GM19043 (cell line): ENCODE results near the gene SLC13A5.
"Not testable (repeated sequence)": the region's sequence is repeated elsewhere in the genome, so short reads cannot be mapped to it uniquely, and the experiment has no call there.

Experiments
- ATAC-seq: cut with Tn5 transposase; IDR thresholded peaks from one replicate; pipeline ENCODE4 v1.9.1; 2021; ENCODE audit warnings: low read depth; ENCODE audit not compliant: unreplicated experiment

Gene SLC13A5

GRCh38 chr17:6713130-6713917 lies at the start of gene SLC13A5:
SLC13A5 (minus strand) TSS chr17:6713369; CDS start chr17:6713333, 36 bp downstream.
- no peak for ATAC-seq

GRCh38 chr17:6761779-6762178 lies 48.6 kb upstream of the SLC13A5 start:
- no peak for ATAC-seq

GRCh38 chr17:6757747-6758146 lies 44.6 kb upstream of the SLC13A5 start:
- no peak for ATAC-seq

GRCh38 chr17:6756425-6757031 lies 43.4 kb upstream of the SLC13A5 start:
- no peak for ATAC-seq

GRCh38 chr17:6755731-6756184 lies 42.6 kb upstream of the SLC13A5 start, which contains the start of gene XAF1:
XAF1 (plus strand) TSS chr17:6756046; CDS start chr17:6756079, 33 bp downstream.
- ATAC-seq: no peak

GRCh38 chr17:6755281-6755680 lies 42.1 kb upstream of the SLC13A5 start:
- ATAC-seq: no peak

GRCh38 chr17:6753546-6753945 lies 40.4 kb upstream of the SLC13A5 start:
- ATAC-seq: no peak

GRCh38 chr17:6753006-6753445 lies 39.9 kb upstream of the SLC13A5 start:
- no peak for ATAC-seq

GRCh38 chr17:6752068-6752909 lies 39.1 kb upstream of the SLC13A5 start:
- ATAC-seq: no peak

GRCh38 chr17:6749519-6749918 lies 36.4 kb upstream of the SLC13A5 start:
- ATAC-seq: no peak

GRCh38 chr17:6748617-6749016 lies 35.4 kb upstream of the SLC13A5 start:
- no peak for ATAC-seq

- not testable (repeated sequence) for ATAC-seq
Measured at GRCh38 chr17:6746665-6747064, 33.5 kb upstream of the SLC13A5 start.

GRCh38 chr17:6729531-6729930 lies 16.4 kb upstream of the SLC13A5 start:
- no peak for ATAC-seq

- no peak for ATAC-seq
Measured at GRCh38 chr17:6724009-6724408, 10.8 kb upstream of the SLC13A5 start.

GRCh38 chr17:6721744-6722143 lies 8.6 kb upstream of the SLC13A5 start:
- no peak for ATAC-seq

GRCh38 chr17:6716736-6717135 lies 3.6 kb upstream of the SLC13A5 start:
- ATAC-seq: no peak

- no peak for ATAC-seq
Measured at GRCh38 chr17:6714315-6714874, 1.2 kb upstream of the SLC13A5 start.

GRCh38 chr17:6713918-6714271 lies 726 bp upstream of the SLC13A5 start:
- ATAC-seq: no peak

- no peak for ATAC-seq
Measured at GRCh38 chr17:6712854-6713129, 377 bp downstream of the SLC13A5 start.

- no peak for ATAC-seq
Measured at GRCh38 chr17:6712058-6712853, 913 bp downstream of the SLC13A5 start.
